ENCODE data around the gene SRMS. TPM values are rescaled to one million over a fixed set of nuclear protein-coding genes. Genes with fewer than 3 reads are reported as not detected.
A peak's percentile ranks its signal among the peaks of the same experiment; 100 is the strongest.

The SRMS gene
- total RNA-seq, 2 experiments from 2014 or later: 0.42 TPM; not detected in 1

GRCh38 chr20:63552481-63553249 lies 5.1 kb upstream of the SRMS start:
- Histone ChIP-seq H3K36me3 (ENCODE audit: insufficient read depth, low read length) (no peaks in the 10 kb centered on the region), H3K4me1 (ENCODE audit: insufficient read depth, low read length, poor library complexity, severe bottlenecking) (peaks cover 48% of the 10 kb centered on the region), H3K27ac (ENCODE audit: low read depth, low read length, poor library complexity, severe bottlenecking) (peak overlapping the region; percentile 91), H3K9me2 (ENCODE audit: insufficient read depth, low read length) (no peaks in the 10 kb centered on the region), H4K20me1 (ENCODE audit: insufficient read depth, low read length) (no peaks in the 10 kb centered on the region), H3K9me3 (ENCODE audit: low read length) (no peaks in the 10 kb centered on the region), H2AFZ (ENCODE audit: low read length) (peak overlapping the region; percentile 59; the same call in 1 of the 2 replicates), H3K4me3 (ENCODE audit: low read depth, low read length, poor library complexity, severe bottlenecking) (peak overlapping the region; percentile 65), H3K4me2 (ENCODE audit: low read length) (peak overlapping the region; percentile 97), H3K79me2 (ENCODE audit: insufficient read depth, low read depth, low read length) (no peaks in the 10 kb centered on the region)
- intact Hi-C loops (cut with micrococcal nuclease; ENCODE audit: unreplicated experiment): loop anchor here (1.0 to 5.0 kb wide), 2 partner anchors 75 to 90 kb away; partner anchors contain the start of gene GMEB2
- BruUV-seq (replicated peaks): no TSS peak
- POLR2A ChIA-PET: interaction anchor here (0.9 to 1.0 kb wide), 2 partner anchors 11 to 32 kb away, joined by 3 to 6 read pairs; partner anchors contain the start of gene PPDPF
- CTCF ChIA-PET (ENCODE audit: unreplicated experiment): interaction anchor here (0.6 to 0.7 kb wide), 2 partner anchors 12 to 208 kb away, joined by 3 to 5 read pairs; no protein-coding TSS in a partner anchor
- TF ChIP-seq CTCF (conservative IDR thresholded peaks at IDR 0.05; ENCODE audit: low read length): no peak
- peak; percentile 92 for DNase-seq (ENCODE audit: low spot score)

GRCh38 chr20:63551068-63551467 lies 3.5 kb upstream of the SRMS start:
- ChIA-PET POLR2A (no interaction called here), CTCF (ENCODE audit: unreplicated experiment) (no interaction called here)
- no peak overlapping the region for H3K4me2 ChIP-seq (ENCODE audit: low read length)
- peaks cover 55% of the 10 kb centered on the region for H3K4me1 ChIP-seq (ENCODE audit: insufficient read depth, low read length, poor library complexity, severe bottlenecking)
- no peak for TF ChIP-seq EZH2phosphoT487 (IDR thresholded peaks at IDR 0.05; ENCODE audit: borderline replicate concordance, low read depth, low read length)
- no peak for TF ChIP-seq CTCF (conservative IDR thresholded peaks at IDR 0.05; ENCODE audit: low read length)
- H3K36me3 ChIP-seq (ENCODE audit: insufficient read depth, low read length): no peaks in the 10 kb centered on the region
- H3K4me3 ChIP-seq (ENCODE audit: low read depth, low read length, poor library complexity, severe bottlenecking): no peak overlapping the region
- no peaks in the 10 kb centered on the region for H3K79me2 ChIP-seq (ENCODE audit: insufficient read depth, low read depth, low read length)
- intact Hi-C loops (cut with micrococcal nuclease; ENCODE audit: unreplicated experiment): loop anchor here (5.0 kb wide), 1 partner anchor 76 kb away; the partner anchor contains the start of gene GMEB2
- no peaks in the 10 kb centered on the region for H3K9me3 ChIP-seq (ENCODE audit: low read length)
- H2AFZ ChIP-seq (ENCODE audit: low read length): no peak overlapping the region
- H3K27ac ChIP-seq (ENCODE audit: low read depth, low read length, poor library complexity, severe bottlenecking): no peak overlapping the region
- DNase-seq (ENCODE audit: low spot score): no peak
- H3K9me2 ChIP-seq (ENCODE audit: insufficient read depth, low read length): no peaks in the 10 kb centered on the region
- no TSS peak for BruUV-seq (replicated peaks)
- H4K20me1 ChIP-seq (ENCODE audit: insufficient read depth, low read length): no peaks in the 10 kb centered on the region

Data from OCI-LY7 (cell line).